ENCODE data around the gene DHX40.
"Not testable (repeated sequence)": the region's sequence is repeated elsewhere in the genome, so short reads cannot be mapped to it uniquely, and the experiment has no call there.

DHX40 gene

GRCh38 chr17:59565171-59565958 is at the start of gene DHX40:
Gene DHX40, plus strand, starts transcription at chr17:59565610. Its CDS starts 62 bp downstream, at chr17:59565672.
- peak; percentile 96 for DNase-seq (ENCODE audit: low read depth)

GRCh38 chr17:59516451-59516850 is 49.0 kb upstream of the DHX40 start:
- DNase-seq (ENCODE audit: low read depth) = no peak

- DNase-seq (ENCODE audit: low read depth) = no peak
These were observed 46.3 kb upstream of the DHX40 start for GRCh38 chr17:59519132-59519531.

- no peak for DNase-seq (ENCODE audit: low read depth)
These were observed 45.2 kb upstream of the DHX40 start for GRCh38 chr17:59520251-59520650.

GRCh38 chr17:59521465-59522126 is 43.8 kb upstream of the DHX40 start:
- peak; percentile 46 for DNase-seq (ENCODE audit: low read depth)

GRCh38 chr17:59524930-59525329 is 40.5 kb upstream of the DHX40 start:
- DNase-seq (ENCODE audit: low read depth) = not testable (repeated sequence)

- peak; percentile 34 for DNase-seq (ENCODE audit: low read depth)
These were observed 39.7 kb upstream of the DHX40 start for GRCh38 chr17:59525668-59526067.

GRCh38 chr17:59526451-59526850 is 39.0 kb upstream of the DHX40 start:
- no peak for DNase-seq (ENCODE audit: low read depth)

- no peak for DNase-seq (ENCODE audit: low read depth)
These were observed 38.0 kb upstream of the DHX40 start for GRCh38 chr17:59527325-59527917.

- DNase-seq (ENCODE audit: low read depth) = no peak
These were observed 37.5 kb upstream of the DHX40 start for GRCh38 chr17:59527931-59528330.

- DNase-seq (ENCODE audit: low read depth) = no peak
These were observed 34.9 kb upstream of the DHX40 start for GRCh38 chr17:59530531-59530930.

GRCh38 chr17:59533694-59534093 is 31.7 kb upstream of the DHX40 start:
- DNase-seq (ENCODE audit: low read depth) = no peak

- DNase-seq (ENCODE audit: low read depth) = no peak
These were observed 30.8 kb upstream of the DHX40 start for GRCh38 chr17:59534583-59534982.

GRCh38 chr17:59538195-59538909 is 27.1 kb upstream of the DHX40 start:
- DNase-seq (ENCODE audit: low read depth) = no peak

- no peak for DNase-seq (ENCODE audit: low read depth)
These were observed 22.3 kb upstream of the DHX40 start for GRCh38 chr17:59542960-59543635.

- no peak for DNase-seq (ENCODE audit: low read depth)
These were observed 19.5 kb upstream of the DHX40 start for GRCh38 chr17:59545942-59546341.

- peak; percentile 37 for DNase-seq (ENCODE audit: low read depth)
These were observed 18.1 kb upstream of the DHX40 start for GRCh38 chr17:59547131-59547915.

- DNase-seq (ENCODE audit: low read depth) = not testable (repeated sequence)
These were observed 16.4 kb upstream of the DHX40 start for GRCh38 chr17:59548985-59549384.

GRCh38 chr17:59550703-59551102 is 14.7 kb upstream of the DHX40 start:
- no peak for DNase-seq (ENCODE audit: low read depth)

- DNase-seq (ENCODE audit: low read depth) = peak; percentile 22
These were observed 7.4 kb upstream of the DHX40 start for GRCh38 chr17:59558039-59558438.

GRCh38 chr17:59558953-59559352 is 6.5 kb upstream of the DHX40 start:
- DNase-seq (ENCODE audit: low read depth) = no peak

Data from amniotic epithelial cell (primary cell).